NCI-H128 (cell line): Measurements from ENCODE around the gene RPLP2.

Source experiments
- DNase-seq: peaks from one replicate; lab custom pipeline; 2025; ENCODE audit not compliant: unreplicated experiment; lab: John Stamatoyannopoulos, UW

RPLP2 gene

GRCh38 chr11:846496-847098 lies 36.8 kb downstream of the RPLP2 start:
- DNase-seq: no peak

- DNase-seq: no peak
These were observed 38.1 kb downstream of the RPLP2 start for GRCh38 chr11:847876-848275.

- DNase-seq: no peak
These were observed 38.7 kb downstream of the RPLP2 start for GRCh38 chr11:848380-848931.

GRCh38 chr11:849104-849824 lies 39.5 kb downstream of the RPLP2 start:
- peak; percentile 35 for DNase-seq

GRCh38 chr11:849951-850774 lies 40.4 kb downstream of the RPLP2 start:
- no peak for DNase-seq

- no peak for DNase-seq
These were observed 41.3 kb downstream of the RPLP2 start for GRCh38 chr11:850775-851763.

GRCh38 chr11:852762-853161 lies 43.0 kb downstream of the RPLP2 start:
- DNase-seq: no peak

GRCh38 chr11:853682-854448 lies 44.1 kb downstream of the RPLP2 start:
- DNase-seq: no peak

- no peak for DNase-seq
These were observed 45.0 kb downstream of the RPLP2 start for GRCh38 chr11:854601-855329.

- DNase-seq: no peak
These were observed 45.5 kb downstream of the RPLP2 start for GRCh38 chr11:855330-855674.

- DNase-seq: no peak
These were observed 46.0 kb downstream of the RPLP2 start for GRCh38 chr11:855796-856195.

- no peak for DNase-seq
These were observed 46.6 kb downstream of the RPLP2 start for GRCh38 chr11:856397-856796.

- no peak for DNase-seq
These were observed 48.4 kb downstream of the RPLP2 start for GRCh38 chr11:858053-858761.

GRCh38 chr11:858762-859339 lies 49.1 kb downstream of the RPLP2 start:
- no peak for DNase-seq

- DNase-seq: peak; percentile 56
These were observed 49.8 kb downstream of the RPLP2 start for GRCh38 chr11:859394-860131.

- DNase-seq: no peak
These were observed 50.7 kb downstream of the RPLP2 start for GRCh38 chr11:860234-861104.

GRCh38 chr11:861105-861479 lies 51.3 kb downstream of the RPLP2 start:
- no peak for DNase-seq
